H1 (cell line): ENCODE data around the gene SYNDIG1. TPM values are rescaled to one million over a fixed set of nuclear protein-coding genes. Genes with fewer than 3 reads are reported as not detected.

Experiments used
- CTCF ChIA-PET: fragments of 300-600 bp; sonication (Branson Sonifier 250); formaldehyde crosslinking; loops from one replicate; lab custom pipeline; 2021; ENCODE audit not compliant: partially characterized antibody; lab: Charles Lee
- POLR2A ChIA-PET: fragments of 300-600 bp; sonication (Branson Sonifier 250); formaldehyde crosslinking; loops from one replicate; lab custom pipeline; 2021; ENCODE audit warnings: inconsistent platforms; ENCODE audit not compliant: partially characterized antibody; lab: Charles Lee
- DNase-seq, 2 experiments: peaks; one replicate each; pipeline versions ENCODE4 v3.0.0 to v3.0.0-alpha.2; 2010 to 2022; ENCODE audit warnings: low spot score in 2 of 2, low read depth in 1 of 2, mixed read lengths in 1 of 2
- FAIRE-seq: peaks from 2 replicates; lab custom pipeline; 2011; peaks lifted over from hg19 to GRCh38; lab: Jason Lieb, UNC
- H2AFZ ChIP-seq: 2 replicates; pipeline ENCODE4 v1.8.1; 2012; ENCODE audit warnings: low read length, inconsistent platforms
- H2AK5ac ChIP-seq: 2 replicates; pipeline ENCODE4 v1.6.1; 2013; ENCODE audit warnings: low read depth, low read length
- H2BK120ac ChIP-seq: replicated peaks from 2 replicates; pipeline ENCODE3; 2013; ENCODE audit warnings: low read depth, low read length, inconsistent platforms
- H2BK12ac ChIP-seq: 2 replicates; pipeline ENCODE4 v1.6.1; 2013; ENCODE audit warnings: low read depth, low read length
- H2BK15ac ChIP-seq: 2 replicates; pipeline ENCODE4 v1.6.1; 2013; ENCODE audit warnings: low read length
- H2BK20ac ChIP-seq: 2 replicates; pipeline ENCODE4 v1.6.1; 2013; ENCODE audit warnings: low read length
- H2BK5ac ChIP-seq: 2 replicates; pipeline ENCODE4 v1.6.1; 2013; ENCODE audit warnings: low read depth, low read length
- H3K14ac ChIP-seq: 2 replicates; pipeline ENCODE4 v1.6.1; 2013; ENCODE audit warnings: inconsistent platforms; ENCODE audit not compliant: insufficient read length
- H3K18ac ChIP-seq: 2 replicates; pipeline ENCODE4 v1.6.1; 2013; ENCODE audit warnings: low read length; ENCODE audit errors: extremely low read depth
- H3K23ac ChIP-seq: 2 replicates; pipeline ENCODE4 v1.6.1; 2013; ENCODE audit warnings: inconsistent platforms; ENCODE audit not compliant: insufficient read length
- H3K23me2 ChIP-seq: 2 replicates; pipeline ENCODE4 v1.6.1; 2013; ENCODE audit warnings: low read depth, low read length
- H3K27ac ChIP-seq: 2 replicates; pipeline ENCODE4 v1.6.1; 2011; ENCODE audit warnings: low read depth, low read length, inconsistent platforms
- H3K27me3 ChIP-seq, 4 experiments: replicated peaks in 1 of 4; 1 replicate in 1 of 4; 2 replicates in 3 of 4; pipeline versions ENCODE4 v1.6.1 to v1.8.1; 2011 to 2013; ENCODE audit warnings: low read length in 3 of 4, mild to moderate bottlenecking in 3 of 4, inconsistent platforms in 2 of 4, mixed read lengths in 2 of 4, moderate library complexity in 1 of 4; ENCODE audit not compliant: control insufficient read depth in 3 of 4, insufficient read depth in 3 of 4; ENCODE audit errors: extremely low read depth in 1 of 4
- H3K36me3 ChIP-seq, 4 experiments: 2 replicates each; pipeline versions ENCODE4 v1.6.1 to v1.8.1; 2011 to 2013; ENCODE audit warnings: mild to moderate bottlenecking in 4 of 4, low read length in 3 of 4, moderate library complexity in 2 of 4, control low read depth in 1 of 4, inconsistent platforms in 1 of 4; ENCODE audit not compliant: insufficient read depth in 4 of 4, control insufficient read depth in 2 of 4
- H3K4ac ChIP-seq: replicated peaks from 2 replicates; pipeline ENCODE3; 2013; ENCODE audit warnings: low read length, low read depth, mixed read lengths, inconsistent platforms; ENCODE audit not compliant: insufficient read length
- H3K4me1 ChIP-seq, 4 experiments: replicated peaks in 1 of 4; 1 replicate in 1 of 4; 2 replicates in 3 of 4; pipeline versions ENCODE4 v1.6.1 to v1.8.1; 2011 to 2013; ENCODE audit warnings: low read length in 3 of 4, inconsistent platforms in 2 of 4, mixed read lengths in 1 of 4; ENCODE audit not compliant: insufficient read depth in 4 of 4, control insufficient read depth in 3 of 4
- H3K4me2 ChIP-seq, 2 experiments: 2 replicates each; pipeline versions ENCODE4 v1.6.1 to v1.8.1; 2011 to 2013; ENCODE audit warnings: low read depth in 2 of 2, low read length in 2 of 2, control low read depth in 1 of 2, inconsistent platforms in 1 of 2, mild to moderate bottlenecking in 1 of 2; ENCODE audit not compliant: insufficient read depth in 1 of 2
- H3K4me3 ChIP-seq, 4 experiments: fragments of 200-600, 300-600 bp in 1 of 4; sonication (generic), shearing (Covaris generic), sonication (Bioruptor Twin) in 1 of 4; 2 replicates each; pipeline versions ENCODE4 v1.5.1 to v1.8.1; 2011 to 2016; ENCODE audit warnings: low read length in 4 of 4, low read depth in 3 of 4, control low read depth in 2 of 4, inconsistent platforms in 2 of 4, mild to moderate bottlenecking in 2 of 4, mixed read lengths in 1 of 4, moderate library complexity in 1 of 4; ENCODE audit not compliant: insufficient read depth in 2 of 4; ENCODE audit errors: extremely low read depth in 1 of 4
- H3K56ac ChIP-seq: replicated peaks from 2 replicates; pipeline ENCODE3; 2013; ENCODE audit warnings: low read depth, mild to moderate bottlenecking, mixed read lengths, low read length, inconsistent platforms; ENCODE audit not compliant: insufficient read length
- H3K79me1 ChIP-seq: 2 replicates; pipeline ENCODE4 v1.6.1; 2013; ENCODE audit warnings: low read depth, low read length, control low read depth
- H3K79me2 ChIP-seq, 2 experiments: 2 replicates each; pipeline versions ENCODE4 v1.6.1 to v1.8.1; 2012 to 2013; ENCODE audit warnings: low read length in 2 of 2, mild to moderate bottlenecking in 2 of 2, inconsistent platforms in 1 of 2; ENCODE audit not compliant: insufficient read depth in 2 of 2, control insufficient read depth in 1 of 2
- H3K9ac ChIP-seq, 4 experiments: replicated peaks in 1 of 4; 1 replicate in 1 of 4; 2 replicates in 3 of 4; pipeline versions ENCODE4 v1.6.1 to v1.8.1; 2011 to 2013; ENCODE audit warnings: low read depth in 3 of 4, low read length in 3 of 4, control low read depth in 2 of 4, mild to moderate bottlenecking in 2 of 4, moderate library complexity in 2 of 4, inconsistent platforms in 1 of 4; ENCODE audit errors: extremely low read depth in 1 of 4
- H3K9me3 ChIP-seq, 2 experiments: 2 replicates each; pipeline versions ENCODE4 v1.6.1 to v1.8.1; 2012 to 2013; ENCODE audit warnings: mild to moderate bottlenecking in 2 of 2, moderate library complexity in 2 of 2, control low read depth in 1 of 2, inconsistent platforms in 1 of 2, low read depth in 1 of 2, low read length in 1 of 2, mixed read lengths in 1 of 2; ENCODE audit not compliant: insufficient read depth in 2 of 2
- H4K20me1 ChIP-seq, 2 experiments: replicated peaks in 1 of 2; 2 replicates each; pipeline versions ENCODE3 to v1.8.1; 2011 to 2013; ENCODE audit warnings: inconsistent platforms in 2 of 2, low read length in 2 of 2, mild to moderate bottlenecking in 1 of 2; ENCODE audit not compliant: insufficient read depth in 2 of 2, control insufficient read depth in 1 of 2
- H4K5ac ChIP-seq: 2 replicates; pipeline ENCODE4 v1.6.1; 2013; ENCODE audit warnings: low read length, low read depth, mixed read lengths, inconsistent platforms; ENCODE audit not compliant: insufficient read length
- H4K8ac ChIP-seq: 2 replicates; pipeline ENCODE4 v1.8.0; 2013; ENCODE audit warnings: mild to moderate bottlenecking, moderate library complexity, low read length, inconsistent platforms; ENCODE audit not compliant: insufficient read depth; ENCODE audit errors: extremely low read depth
- H4K91ac ChIP-seq: replicated peaks from 2 replicates; pipeline ENCODE3; 2013; ENCODE audit warnings: low read length, mixed read lengths, inconsistent platforms; ENCODE audit not compliant: insufficient read length
- CREB1 ChIP-seq: IDR thresholded peaks from 2 replicates; pipeline ENCODE4 v1.6.1; 2012; ENCODE audit warnings: inconsistent platforms
- EGR1 ChIP-seq: IDR thresholded peaks from 2 replicates; pipeline ENCODE4 v1.6.1; 2011; ENCODE audit warnings: low read depth, low read length, borderline replicate concordance
- RNF2 ChIP-seq: fragments of 200-900, 300-1000 bp; sonication (generic); IDR thresholded peaks from 2 replicates; pipeline ENCODE4 v1.7.1; 2016; ENCODE audit warnings: borderline replicate concordance, low read depth, mild to moderate bottlenecking, antibody characterized with exemption, low read length; ENCODE audit not compliant: poor library complexity, severe bottlenecking; ENCODE audit errors: missing control alignments
- TEAD4 ChIP-seq: IDR thresholded peaks from 2 replicates; pipeline ENCODE4 v1.6.1; 2012; ENCODE audit warnings: low read depth, low read length, inconsistent platforms, mixed read lengths
- WGBS, 2 experiments: shearing (Covaris generic) in 1 of 2; methylation state at CpG; one replicate each; pipeline versions ENCODE4 v1.1.6 to v1.1.7; 2013 to 2015; ENCODE audit warnings: low lambda C conversion rate in 2 of 2, mixed read lengths in 2 of 2, inconsistent platforms in 1 of 2, low coverage in 1 of 2, missing lambda C conversion rate in 1 of 2; ENCODE audit not compliant: insufficient replicate concordance in 2 of 2, insufficient coverage in 1 of 2, insufficient read length in 1 of 2; ENCODE audit errors: extremely low coverage in 1 of 2, missing lambda C conversion rate in 1 of 2; 5-methylcytosine and 5-hydroxymethylcytosine counted together
- polyA plus RNA-seq, 7 experiments: library from polyadenylated mRNA; depleted of rRNA in 3 of 7; stranded (reverse) in 5 of 7; unstranded in 2 of 7; fragments of >200 nt in 5 of 7; fragments of 200-250 nt in 2 of 7; gene quantifications; 1 replicate in 5 of 7; 2 replicates in 1 of 7; 4 replicates in 1 of 7; pipeline versions ENCODE4 v1.2.1 to v1.2.3, GENCODE V29; 2011 to 2013; ENCODE audit warnings: missing spikeins in 2 of 7, mixed read lengths in 2 of 7
- total RNA-seq: library from RNA; stranded (reverse); fragmentation: NEBNext Ultra II Directional; extraction: Animal tissue kit (Norgen Biotek cat#: 25700); gene quantifications from 2 replicates; pipeline ENCODE4 v1.2.1, GENCODE V29; 2021

Gene SYNDIG1
- total and polyA plus RNA-seq, 2 of the 8 experiments (the other 6 are each of a cell fraction or from before 2014, with no cell fraction given), result 6.5 to 7.8 TPM

- H3K27me3 ChIP-seq, result no peaks in the 10 kb centered on the region
- no peak overlapping the region for H2BK5ac ChIP-seq
- no peak for FAIRE-seq
- H3K14ac ChIP-seq, result no peak overlapping the region
- H3K79me1 ChIP-seq, result no peaks in the 10 kb centered on the region
- no peaks in the 10 kb centered on the region for H4K20me1 ChIP-seq
- H3K4me1 ChIP-seq, result no peaks in the 10 kb centered on the region
- no peak overlapping the region for H3K4ac ChIP-seq
- no peak overlapping the region for H4K5ac ChIP-seq
- no peak overlapping the region for H3K9ac ChIP-seq
- no peaks in the 10 kb centered on the region for H3K79me2 ChIP-seq
- H3K23me2 ChIP-seq, result no peaks in the 10 kb centered on the region
- no peaks in the 10 kb centered on the region for H3K36me3 ChIP-seq
- no peak overlapping the region for H2BK12ac ChIP-seq
- H3K23ac ChIP-seq, result no peak overlapping the region
- H4K91ac ChIP-seq, result no peak overlapping the region
- no peak overlapping the region for H3K4me3 ChIP-seq
- H3K27ac ChIP-seq, result no peak overlapping the region
- WGBS, 2 experiments, result 93% methylated on average over 7 of the region's 7 CpGs; no CpG with 5 or more reads in 1 of the 2 experiments
- TF ChIP-seq RNF2, result no peak
- TF ChIP-seq CREB1, result no peak
- TF ChIP-seq TEAD4, result no peak
- no peak for TF ChIP-seq EGR1
- TF ChIP-seq, all 59 proteins: peak for 0
- H3K56ac ChIP-seq, result no peak overlapping the region
- H4K8ac ChIP-seq, result no peak overlapping the region
- no peak overlapping the region for H3K4me2 ChIP-seq
- no peak overlapping the region for H2AFZ ChIP-seq
- ChIA-PET POLR2A (interaction anchor here (0.6 kb wide), 1 partner anchor 92 kb away, joined by 3 read pairs; no protein-coding TSS in a partner anchor), CTCF (interaction anchor here (0.6 to 2.8 kb wide), 5 partner anchors 9 to 584 kb away, joined by 3 to 10 read pairs (median 3); no protein-coding TSS in a partner anchor)
- H2BK120ac ChIP-seq, result no peak overlapping the region
- peaks cover 0 to 2% of the 10 kb centered on the region in 2 experiments; a peak in 1 of 4 replicates for H3K9me3 ChIP-seq
- H3K18ac ChIP-seq, result no peak overlapping the region
- no peak overlapping the region for H2BK20ac ChIP-seq
- DNase-seq, result no peak
- no peak overlapping the region for H2AK5ac ChIP-seq
- H2BK15ac ChIP-seq, result no peak overlapping the region
Observed at GRCh38 chr20:24686156-24686555, 216.7 kb downstream of the SYNDIG1 start.
